GM18507 (cell line): ENCODE results near the gene TEAD3.
A peak's percentile ranks its signal among the peaks of the same experiment; 100 is the strongest.

Experiments
- DNase-seq: peaks from one replicate; pipeline ENCODE4 v3.0.0; 2011; ENCODE audit warnings: low read depth; ENCODE audit not compliant: insufficient read length; ENCODE audit errors: extremely low spot score
- FAIRE-seq: peaks from 2 replicates; lab custom pipeline; 2011; peaks lifted over from hg19 to GRCh38; lab: Jason Lieb, UNC

Gene TEAD3

GRCh38 chr6:35480176-35480575 lies 16.7 kb downstream of the TEAD3 start:
- DNase-seq (no peak), FAIRE-seq (no peak)

GRCh38 chr6:35478259-35478658 lies 18.6 kb downstream of the TEAD3 start:
- DNase-seq (no peak), FAIRE-seq (no peak)

GRCh38 chr6:35477551-35478179 lies 19.2 kb downstream of the TEAD3 start:
- FAIRE-seq (no peak), DNase-seq (no peak)

GRCh38 chr6:35477028-35477427 lies 19.9 kb downstream of the TEAD3 start:
- FAIRE-seq (no peak), DNase-seq (no peak)

GRCh38 chr6:35476004-35476403 lies 20.9 kb downstream of the TEAD3 start:
- no peak for FAIRE-seq

GRCh38 chr6:35475573-35475972 lies 21.3 kb downstream of the TEAD3 start:
- DNase-seq: no peak
- FAIRE-seq: no peak

More at GRCh38 chr6:35476004-35476403, 20.9 kb downstream of the TEAD3 start:
- DNase-seq: no peak

- FAIRE-seq (no peak), DNase-seq (no peak)
Measured at GRCh38 chr6:35474942-35475570, 21.8 kb downstream of the TEAD3 start.

- FAIRE-seq (no peak), DNase-seq (no peak)
Measured at GRCh38 chr6:35474131-35474941, 22.5 kb downstream of the TEAD3 start.

- DNase-seq (no peak), FAIRE-seq (no peak)
Measured at GRCh38 chr6:35473850-35474130, 23.1 kb downstream of the TEAD3 start.

GRCh38 chr6:35473075-35473849 lies 23.6 kb downstream of the TEAD3 start:
- DNase-seq (no peak), FAIRE-seq (no peak)

- FAIRE-seq (no peak), DNase-seq (no peak)
Measured at GRCh38 chr6:35471836-35472345, 25.0 kb downstream of the TEAD3 start.

- FAIRE-seq (no peak), DNase-seq (no peak)
Measured at GRCh38 chr6:35470663-35471120, 26.2 kb downstream of the TEAD3 start.

GRCh38 chr6:35469751-35470662 lies 26.9 kb downstream of the TEAD3 start:
- DNase-seq: no peak
- no peak for FAIRE-seq

GRCh38 chr6:35468980-35469750 lies 27.7 kb downstream of the TEAD3 start:
- no peak for FAIRE-seq
- DNase-seq: no peak

- peak; percentile 81 for FAIRE-seq
Measured at GRCh38 chr6:35468181-35468979, 28.5 kb downstream of the TEAD3 start, which contains the start of gene RPL10A. RPL10A (plus strand) TSS chr6:35468401; CDS start chr6:35468435, 34 bp downstream.

GRCh38 chr6:35465646-35466045 lies 31.2 kb downstream of the TEAD3 start:
- FAIRE-seq: no peak
- no peak for DNase-seq

More at GRCh38 chr6:35468181-35468979, 28.5 kb downstream of the TEAD3 start, which contains the start of gene RPL10A:
- peak; percentile 96 for DNase-seq

- no peak for FAIRE-seq
- no peak for DNase-seq
Measured at GRCh38 chr6:35463292-35463691, 33.6 kb downstream of the TEAD3 start.
